ENCODE data around the gene APOBEC2. TPM values are rescaled to one million over a fixed set of nuclear protein-coding genes. Genes with fewer than 3 reads are reported as not detected.
A peak's percentile ranks its signal among the peaks of the same experiment; 100 is the strongest.

Gene APOBEC2
- total RNA-seq, 1 donor from 2014 or later: not detected

GRCh38 chr6:41073203-41073967 is 20.4 kb downstream of the APOBEC2 start:
- Histone ChIP-seq H3K4me3 (ENCODE audit: low read depth, low read length) (peak overlapping the region; percentile 75), H3K36me3 (ENCODE audit: control insufficient read depth, insufficient read depth, low read length) (no peaks in the 10 kb centered on the region), H3K27me3 (ENCODE audit: control insufficient read depth, insufficient read depth, low read length) (no peaks in the 10 kb centered on the region)
- peak; percentile 39 for DNase-seq (ENCODE audit: low read depth)
- TF ChIP-seq CTCF (IDR thresholded peaks at IDR 0.05; ENCODE audit: insufficient read depth, low read length, poor library complexity, severe bottlenecking): peak; percentile 11

GRCh38 chr6:41073968-41074691 is 21.1 kb downstream of the APOBEC2 start:
- TF ChIP-seq CTCF (IDR thresholded peaks at IDR 0.05; ENCODE audit: insufficient read depth, low read length, poor library complexity, severe bottlenecking): no peak
- H3K27me3 ChIP-seq (ENCODE audit: control insufficient read depth, insufficient read depth, low read length): no peaks in the 10 kb centered on the region
- H3K36me3 ChIP-seq (ENCODE audit: control insufficient read depth, insufficient read depth, low read length): no peaks in the 10 kb centered on the region
- peak overlapping the region; percentile 75 for H3K4me3 ChIP-seq (ENCODE audit: low read depth, low read length)
- no peak for DNase-seq (ENCODE audit: low read depth)

GRCh38 chr6:41074692-41075436 is 21.9 kb downstream of the APOBEC2 start:
- H3K27me3 ChIP-seq (ENCODE audit: control insufficient read depth, insufficient read depth, low read length): no peaks in the 10 kb centered on the region
- TF ChIP-seq CTCF (IDR thresholded peaks at IDR 0.05; ENCODE audit: insufficient read depth, low read length, poor library complexity, severe bottlenecking): no peak
- H3K36me3 ChIP-seq (ENCODE audit: control insufficient read depth, insufficient read depth, low read length): no peaks in the 10 kb centered on the region
- no peak for DNase-seq (ENCODE audit: low read depth)
- H3K4me3 ChIP-seq (ENCODE audit: low read depth, low read length): no peak overlapping the region

GRCh38 chr6:41075651-41076626 is 22.9 kb downstream of the APOBEC2 start:
- no peak for DNase-seq (ENCODE audit: low read depth)
- TF ChIP-seq CTCF (IDR thresholded peaks at IDR 0.05; ENCODE audit: insufficient read depth, low read length, poor library complexity, severe bottlenecking): no peak
- Histone ChIP-seq H3K4me3 (ENCODE audit: low read depth, low read length) (no peak overlapping the region), H3K27me3 (ENCODE audit: control insufficient read depth, insufficient read depth, low read length) (no peaks in the 10 kb centered on the region), H3K36me3 (ENCODE audit: control insufficient read depth, insufficient read depth, low read length) (peaks cover 2% of the 10 kb centered on the region)

- H3K27me3 ChIP-seq (ENCODE audit: control insufficient read depth, insufficient read depth, low read length): no peaks in the 10 kb centered on the region
- no peak overlapping the region for H3K4me3 ChIP-seq (ENCODE audit: low read depth, low read length)
- DNase-seq (ENCODE audit: low read depth): no peak
- TF ChIP-seq CTCF (IDR thresholded peaks at IDR 0.05; ENCODE audit: insufficient read depth, low read length, poor library complexity, severe bottlenecking): no peak
- H3K36me3 ChIP-seq (ENCODE audit: control insufficient read depth, insufficient read depth, low read length): peaks cover 2% of the 10 kb centered on the region
Measured at GRCh38 chr6:41077536-41077935, 24.5 kb downstream of the APOBEC2 start.
